GM23338 (cell line): ENCODE data around the gene IL18R1. TPM values are rescaled to one million over a fixed set of nuclear protein-coding genes. Genes with fewer than 3 reads are reported as not detected.

Experiments
- ATAC-seq: fragments of 200-7000 bp; cut with Tn5 transposase; 3 replicates; pipeline ENCODE4 v1.9.1; 2020
- DNase-seq: peaks from one replicate; pipeline ENCODE4 v3.0.0-alpha.2; 2015; ENCODE audit warnings: low spot score
- H2AFZ ChIP-seq: fragments of 200-600 bp; sonication (generic); 2 replicates; pipeline ENCODE4 v1.8.0; 2016; ENCODE audit warnings: antibody characterized with exemption, mild to moderate bottlenecking, moderate library complexity
- H3F3A ChIP-seq: fragments of 200-600 bp; sonication (generic); replicated peaks from 2 replicates; pipeline ENCODE4 v1.8.0; 2017; ENCODE audit warnings: antibody characterized with exemption, mixed run types, low read depth
- H3K27ac ChIP-seq: fragments of 200-600 bp; sonication (generic); 2 replicates; pipeline ENCODE4 v1.6.1; 2016; ENCODE audit warnings: low read depth
- H3K27me3 ChIP-seq: fragments of 200-600 bp; sonication (generic); 2 replicates; pipeline ENCODE4 v1.8.0; 2016; ENCODE audit warnings: mild to moderate bottlenecking, mixed run types, moderate library complexity; ENCODE audit not compliant: insufficient read depth
- H3K36me3 ChIP-seq: fragments of 200-600 bp; sonication (generic); 2 replicates; pipeline ENCODE4 v1.8.0; 2016; ENCODE audit warnings: mild to moderate bottlenecking; ENCODE audit not compliant: insufficient read depth
- H3K4me1 ChIP-seq: fragments of 200-600 bp; sonication (generic); 2 replicates; pipeline ENCODE4 v1.8.0; 2016; ENCODE audit warnings: mild to moderate bottlenecking, moderate library complexity; ENCODE audit not compliant: insufficient read depth
- H3K4me2 ChIP-seq: fragments of 200-600 bp; sonication (generic); 2 replicates; pipeline ENCODE4 v1.7.1; 2017; ENCODE audit warnings: mixed run types
- H3K4me3 ChIP-seq: fragments of 200-600 bp; sonication (generic); 2 replicates; pipeline ENCODE4 v1.6.1; 2016; ENCODE audit warnings: mixed run types
- H3K79me2 ChIP-seq: fragments of 200-600 bp; sonication (generic); replicated peaks from 2 replicates; pipeline ENCODE4 v1.8.0; 2017; ENCODE audit warnings: mild to moderate bottlenecking; ENCODE audit not compliant: insufficient read depth
- H3K9me2 ChIP-seq: fragments of 200-600 bp; sonication (generic); 2 replicates; pipeline ENCODE4 v1.8.0; 2017; ENCODE audit not compliant: insufficient read depth
- H4K20me1 ChIP-seq: fragments of 200-600 bp; sonication (generic); replicated peaks from 2 replicates; pipeline ENCODE4 v1.8.0; 2017; ENCODE audit warnings: mild to moderate bottlenecking; ENCODE audit not compliant: insufficient read depth
- H3K27ac Mint-ChIP-seq: 2 replicates; pipeline ENCODE4 v1.8.0; 2020; ENCODE audit warnings: inconsistent platforms, mild to moderate bottlenecking, moderate library complexity, mixed read lengths
- H3K27me3 Mint-ChIP-seq: 3 replicates; pipeline ENCODE4 v1.8.0; 2022; ENCODE audit warnings: low read depth, mild to moderate bottlenecking, moderate library complexity, mixed read lengths, inconsistent platforms; ENCODE audit not compliant: insufficient read depth, poor library complexity
- H3K36me3 Mint-ChIP-seq: 3 replicates; pipeline ENCODE4 v1.8.0; 2021; ENCODE audit warnings: low read depth, mild to moderate bottlenecking, inconsistent platforms, moderate library complexity, mixed read lengths
- H3K4me1 Mint-ChIP-seq: 3 replicates; pipeline ENCODE4 v1.8.0; 2020; ENCODE audit warnings: mild to moderate bottlenecking, inconsistent platforms, mixed read lengths
- H3K4me3 Mint-ChIP-seq: 3 replicates; pipeline ENCODE4 v1.8.0; 2021; ENCODE audit warnings: moderate library complexity, mild to moderate bottlenecking, inconsistent platforms, mixed read lengths
- H3K9me3 Mint-ChIP-seq: 3 replicates; pipeline ENCODE4 v1.8.0; 2020; ENCODE audit warnings: moderate library complexity, mild to moderate bottlenecking, inconsistent platforms, mixed read lengths
- CREB1 ChIP-seq: fragments of 250-450 bp; sonication (Bioruptor Pico); IDR thresholded peaks from 2 replicates; pipeline ENCODE4 v1.5.0; 2020; ENCODE audit warnings: low read depth, mild to moderate bottlenecking, moderate library complexity
- CTCF ChIP-seq, 2 experiments: fragments of 200-600 bp in 1 of 2; sonication (generic) in 1 of 2; conservative IDR thresholded peaks; 2 replicates each; pipeline versions ENCODE4 v1.5.1 to v1.6.1; 2016 to 2017; ENCODE audit warnings: antibody characterized with exemption in 2 of 2, low read depth in 2 of 2, mild to moderate bottlenecking in 2 of 2, moderate library complexity in 1 of 2
- EZH2 ChIP-seq: fragments of 200-600 bp; sonication (generic); IDR thresholded peaks from one replicate; pipeline ENCODE4 v1.8.0; 2017; ENCODE audit warnings: antibody characterized with exemption, mild to moderate bottlenecking, low read depth; ENCODE audit not compliant: unreplicated experiment
- EZH2phosphoT487 ChIP-seq: fragments of 200-600 bp; sonication (generic); IDR thresholded peaks from one replicate; pipeline ENCODE4 v1.8.1; 2018; ENCODE audit warnings: antibody characterized with exemption; ENCODE audit not compliant: unreplicated experiment
- JUNB ChIP-seq: IDR thresholded peaks from one replicate; pipeline ENCODE4 v1.6.1; 2016; ENCODE audit warnings: antibody characterized with exemption; ENCODE audit not compliant: unreplicated experiment
- NANOG ChIP-seq: IDR thresholded peaks from 2 replicates; pipeline ENCODE4 v1.6.1; 2016; ENCODE audit warnings: antibody characterized with exemption, borderline replicate concordance
- POLR2AphosphoS5 ChIP-seq: IDR thresholded peaks from 2 replicates; pipeline ENCODE4 v1.6.1; 2016; ENCODE audit warnings: antibody characterized with exemption, low read depth
- STAT1 ChIP-seq: IDR thresholded peaks from one replicate; pipeline ENCODE4 v1.6.1; 2016; ENCODE audit warnings: antibody characterized with exemption; ENCODE audit not compliant: unreplicated experiment
- ZNF114 ChIP-seq: fragments of 250-450 bp; sonication (Bioruptor Pico); IDR thresholded peaks from 2 replicates; pipeline ENCODE4 v1.5.0; 2020; ENCODE audit warnings: mild to moderate bottlenecking, moderate library complexity
- ZNF331 ChIP-seq: fragments of 250-450 bp; sonication (Bioruptor Pico); IDR thresholded peaks from 2 replicates; pipeline ENCODE4 v1.5.0; 2020; ENCODE audit warnings: low read depth, mild to moderate bottlenecking, moderate library complexity
- polyA plus RNA-seq: library from polyadenylated mRNA; unstranded; fragments of >200 nt; fragmentation: Nextera tagmentation; extraction: Ambion mirVana; gene quantifications from 2 replicates; pipeline ENCODE4 v1.2.1, GENCODE V29; 2016
- total RNA-seq: library from RNA; depleted of rRNA; stranded (reverse); fragments of >200 nt; shearing (Covaris generic); gene quantifications from 2 replicates; pipeline ENCODE4 v1.2.3, GENCODE V29; 2014
- TF ChIP-seq, protein P1 (sequence below): IDR thresholded peaks from 2 replicates; pipeline ENCODE4 v1.6.1; 2016; ENCODE audit warnings: antibody characterized with exemption
- TF ChIP-seq, protein P2 (sequence below): IDR thresholded peaks from one replicate; pipeline ENCODE4 v1.6.1; 2018; ENCODE audit warnings: antibody characterized with exemption; ENCODE audit not compliant: unreplicated experiment

The IL18R1 gene
- total and polyA plus RNA-seq, 2 experiments from 2014 or later: 0.17 to 0.39 TPM

- Histone ChIP-seq H3K4me1 (no peaks in the 10 kb centered on the region), H3K4me2 (no peak overlapping the region), H3K79me2 (no peaks in the 10 kb centered on the region), H3K4me3 (no peak overlapping the region), H3K36me3 (no peaks in the 10 kb centered on the region), H2AFZ (no peak overlapping the region), H3K27me3 (no peaks in the 10 kb centered on the region), H3K9me2 (no peaks in the 10 kb centered on the region), H3F3A (no peaks in the 10 kb centered on the region), H3K27ac (no peak overlapping the region), H4K20me1 (no peaks in the 10 kb centered on the region)
- Mint-ChIP-seq H3K36me3 (no peaks in the 10 kb centered on the region), H3K27me3 (no peaks in the 10 kb centered on the region), H3K27ac (no peak overlapping the region), H3K9me3 (no peaks in the 10 kb centered on the region), H3K4me1 (no peaks in the 10 kb centered on the region), H3K4me3 (no peak overlapping the region)
- ATAC-seq (no peak), DNase-seq (no peak)
- no peak for TF ChIP-seq JUNB
- TF ChIP-seq CTCF (conservative IDR thresholded peaks at IDR 0.05; ENCODE audit: low read depth in 2 of 2): no peak
- no peak for TF ChIP-seq EZH2
- TF ChIP-seq ZNF114 (CRISPR knock-in tag): no peak
- TF ChIP-seq POLR2AphosphoS5: no peak
- TF ChIP-seq STAT1: no peak
- TF ChIP-seq EZH2phosphoT487: no peak
- no peak for TF ChIP-seq ZNF331 (CRISPR knock-in tag)
- TF ChIP-seq NANOG: no peak
Measured at GRCh38 chr2:102337012-102337411, 18.6 kb upstream of the IL18R1 start.

- H3K27me3 Mint-ChIP-seq: no peaks in the 10 kb centered on the region
- no peaks in the 10 kb centered on the region for H3K9me2 ChIP-seq
- no peaks in the 10 kb centered on the region for H3K36me3 ChIP-seq
- ATAC-seq: no peak
- no peak overlapping the region for H3K4me3 ChIP-seq
- H3K9me3 Mint-ChIP-seq: no peaks in the 10 kb centered on the region
- TF ChIP-seq, protein P1, sequence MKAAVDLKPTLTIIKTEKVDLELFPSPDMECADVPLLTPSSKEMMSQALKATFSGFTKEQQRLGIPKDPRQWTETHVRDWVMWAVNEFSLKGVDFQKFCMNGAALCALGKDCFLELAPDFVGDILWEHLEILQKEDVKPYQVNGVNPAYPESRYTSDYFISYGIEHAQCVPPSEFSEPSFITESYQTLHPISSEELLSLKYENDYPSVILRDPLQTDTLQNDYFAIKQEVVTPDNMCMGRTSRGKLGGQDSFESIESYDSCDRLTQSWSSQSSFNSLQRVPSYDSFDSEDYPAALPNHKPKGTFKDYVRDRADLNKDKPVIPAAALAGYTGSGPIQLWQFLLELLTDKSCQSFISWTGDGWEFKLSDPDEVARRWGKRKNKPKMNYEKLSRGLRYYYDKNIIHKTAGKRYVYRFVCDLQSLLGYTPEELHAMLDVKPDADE: no peak
- TF ChIP-seq STAT1 (no peak), EZH2 (no peak), NANOG (no peak), ZNF114 (CRISPR knock-in tag) (no peak), EZH2phosphoT487 (no peak), POLR2AphosphoS5 (no peak), CREB1 (CRISPR knock-in tag) (no peak)
- TF ChIP-seq, protein P2, sequence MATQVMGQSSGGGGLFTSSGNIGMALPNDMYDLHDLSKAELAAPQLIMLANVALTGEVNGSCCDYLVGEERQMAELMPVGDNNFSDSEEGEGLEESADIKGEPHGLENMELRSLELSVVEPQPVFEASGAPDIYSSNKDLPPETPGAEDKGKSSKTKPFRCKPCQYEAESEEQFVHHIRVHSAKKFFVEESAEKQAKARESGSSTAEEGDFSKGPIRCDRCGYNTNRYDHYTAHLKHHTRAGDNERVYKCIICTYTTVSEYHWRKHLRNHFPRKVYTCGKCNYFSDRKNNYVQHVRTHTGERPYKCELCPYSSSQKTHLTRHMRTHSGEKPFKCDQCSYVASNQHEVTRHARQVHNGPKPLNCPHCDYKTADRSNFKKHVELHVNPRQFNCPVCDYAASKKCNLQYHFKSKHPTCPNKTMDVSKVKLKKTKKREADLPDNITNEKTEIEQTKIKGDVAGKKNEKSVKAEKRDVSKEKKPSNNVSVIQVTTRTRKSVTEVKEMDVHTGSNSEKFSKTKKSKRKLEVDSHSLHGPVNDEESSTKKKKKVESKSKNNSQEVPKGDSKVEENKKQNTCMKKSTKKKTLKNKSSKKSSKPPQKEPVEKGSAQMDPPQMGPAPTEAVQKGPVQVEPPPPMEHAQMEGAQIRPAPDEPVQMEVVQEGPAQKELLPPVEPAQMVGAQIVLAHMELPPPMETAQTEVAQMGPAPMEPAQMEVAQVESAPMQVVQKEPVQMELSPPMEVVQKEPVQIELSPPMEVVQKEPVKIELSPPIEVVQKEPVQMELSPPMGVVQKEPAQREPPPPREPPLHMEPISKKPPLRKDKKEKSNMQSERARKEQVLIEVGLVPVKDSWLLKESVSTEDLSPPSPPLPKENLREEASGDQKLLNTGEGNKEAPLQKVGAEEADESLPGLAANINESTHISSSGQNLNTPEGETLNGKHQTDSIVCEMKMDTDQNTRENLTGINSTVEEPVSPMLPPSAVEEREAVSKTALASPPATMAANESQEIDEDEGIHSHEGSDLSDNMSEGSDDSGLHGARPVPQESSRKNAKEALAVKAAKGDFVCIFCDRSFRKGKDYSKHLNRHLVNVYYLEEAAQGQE: no peak
- H3F3A ChIP-seq: no peaks in the 10 kb centered on the region
- H3K27me3 ChIP-seq: no peaks in the 10 kb centered on the region
- no peak overlapping the region for H3K27ac Mint-ChIP-seq
- H3K4me3 Mint-ChIP-seq: no peak overlapping the region
- DNase-seq: no peak
- H3K36me3 Mint-ChIP-seq: no peaks in the 10 kb centered on the region
- H3K4me2 ChIP-seq: no peak overlapping the region
- H3K4me1 ChIP-seq: no peaks in the 10 kb centered on the region
- H3K79me2 ChIP-seq: no peaks in the 10 kb centered on the region
- H4K20me1 ChIP-seq: no peaks in the 10 kb centered on the region
- no peak overlapping the region for H2AFZ ChIP-seq
- no peaks in the 10 kb centered on the region for H3K4me1 Mint-ChIP-seq
- no peak overlapping the region for H3K27ac ChIP-seq
Measured at GRCh38 chr2:102337481-102338386, 17.9 kb upstream of the IL18R1 start.
